KOPT-K1 (cell line): ENCODE results near the gene NPW.
A peak's percentile ranks its signal among the peaks of the same experiment; 100 is the strongest.

Experiments
- H3K27ac ChIP-seq: fragments of 200-600 bp; sonication (generic); 2 replicates; pipeline ENCODE4 v1.5.1; 2016; ENCODE audit warnings: antibody characterized with exemption, mild to moderate bottlenecking, low read depth, low read length; ENCODE audit not compliant: poor library complexity, severe bottlenecking
- H3K36me3 ChIP-seq: fragments of 200-600 bp; sonication (generic); 2 replicates; pipeline ENCODE4 v1.5.1; 2017; ENCODE audit warnings: antibody characterized with exemption, mild to moderate bottlenecking, low read length, moderate library complexity; ENCODE audit not compliant: insufficient read depth
- H3K9me3 ChIP-seq: fragments of 200-600 bp; sonication (generic); 2 replicates; pipeline ENCODE4 v1.5.1; 2017; ENCODE audit warnings: antibody characterized with exemption, low read length, mild to moderate bottlenecking; ENCODE audit not compliant: insufficient read depth, poor library complexity, severe bottlenecking

Gene NPW

GRCh38 chr16:2040787-2041522, 21.4 kb downstream of the NPW start:
- Histone ChIP-seq H3K36me3 (peaks cover 8% of the 10 kb centered on the region; the same call in 1 of the 2 replicates), H3K27ac (no peak overlapping the region), H3K9me3 (no peaks in the 10 kb centered on the region)

- H3K27ac ChIP-seq: no peak overlapping the region
- peaks cover 8% of the 10 kb centered on the region; the same call in 1 of the 2 replicates for H3K36me3 ChIP-seq
- H3K9me3 ChIP-seq: no peaks in the 10 kb centered on the region
These were observed 22.8 kb downstream of the NPW start for GRCh38 chr16:2042171-2042985.

GRCh38 chr16:2042986-2043666, 23.5 kb downstream of the NPW start:
- no peaks in the 10 kb centered on the region for H3K9me3 ChIP-seq
- H3K27ac ChIP-seq: no peak overlapping the region
- H3K36me3 ChIP-seq: peaks cover 8% of the 10 kb centered on the region; the same call in 1 of the 2 replicates

DNA sequence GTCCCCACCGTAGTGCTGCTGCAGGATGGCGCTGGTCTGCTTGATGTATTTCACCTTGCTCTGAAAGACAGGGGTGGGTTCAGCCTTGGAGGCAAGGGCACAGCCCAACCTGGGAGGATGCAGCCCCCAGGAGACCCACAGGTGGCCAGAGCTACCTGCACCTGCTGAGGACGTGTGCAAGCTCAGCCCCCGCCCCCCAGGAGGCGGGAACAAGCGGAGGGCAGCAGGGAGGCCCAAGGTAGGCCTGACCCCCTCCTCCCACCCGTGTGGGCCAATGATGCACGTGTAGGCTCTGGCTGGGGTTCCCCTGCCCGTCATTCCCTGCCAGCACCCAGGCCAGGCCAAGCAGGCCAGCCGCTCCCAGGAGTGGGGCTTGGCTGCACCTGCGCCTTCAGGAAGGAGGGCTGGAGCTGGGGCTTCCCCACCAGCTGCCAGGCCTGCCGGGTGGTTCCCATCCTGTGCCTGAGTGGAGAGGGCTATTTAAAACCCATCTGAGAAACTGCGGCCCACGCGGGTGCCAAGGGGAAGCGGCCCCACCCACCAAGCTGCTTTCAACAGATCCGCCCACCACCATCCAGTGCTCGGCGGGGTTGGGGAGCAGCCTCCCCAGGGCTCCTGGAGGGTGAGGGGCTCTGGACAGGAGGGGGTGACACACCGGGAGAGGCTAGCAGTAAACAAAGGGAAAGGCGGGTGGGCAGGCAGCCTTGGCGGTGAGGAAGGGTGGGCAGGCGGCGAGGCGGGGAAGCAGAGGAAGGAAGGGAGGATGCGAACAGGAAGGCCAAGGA, 24.3 kb downstream of the NPW start:
- Histone ChIP-seq H3K36me3 (peaks cover 8% of the 10 kb centered on the region; the same call in 1 of the 2 replicates), H3K27ac (no peak overlapping the region), H3K9me3 (no peaks in the 10 kb centered on the region)

DNA sequence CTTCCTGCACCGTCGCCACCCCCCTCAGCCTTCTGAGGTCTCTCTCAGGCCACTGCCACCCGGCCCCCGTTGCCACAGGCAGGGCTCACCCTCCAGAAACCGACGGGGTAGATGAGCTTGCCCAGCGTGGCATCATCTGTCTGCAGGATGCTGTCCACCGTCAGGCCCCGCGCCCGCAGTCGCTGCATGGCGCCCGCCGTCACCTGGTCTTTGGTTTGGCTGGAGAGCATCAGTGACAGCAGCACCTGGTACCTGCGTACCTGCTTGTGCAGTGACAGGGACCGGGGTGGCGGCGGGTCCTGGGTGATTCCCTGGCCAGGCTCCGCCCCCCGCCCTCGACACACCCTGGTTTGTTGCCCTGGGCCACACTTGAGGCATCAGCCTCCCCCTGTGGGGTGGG, 25.0 kb downstream of the NPW start:
- H3K36me3 ChIP-seq: peaks cover 8% of the 10 kb centered on the region; the same call in 1 of the 2 replicates
- H3K27ac ChIP-seq: no peak overlapping the region
- H3K9me3 ChIP-seq: no peaks in the 10 kb centered on the region

DNA sequence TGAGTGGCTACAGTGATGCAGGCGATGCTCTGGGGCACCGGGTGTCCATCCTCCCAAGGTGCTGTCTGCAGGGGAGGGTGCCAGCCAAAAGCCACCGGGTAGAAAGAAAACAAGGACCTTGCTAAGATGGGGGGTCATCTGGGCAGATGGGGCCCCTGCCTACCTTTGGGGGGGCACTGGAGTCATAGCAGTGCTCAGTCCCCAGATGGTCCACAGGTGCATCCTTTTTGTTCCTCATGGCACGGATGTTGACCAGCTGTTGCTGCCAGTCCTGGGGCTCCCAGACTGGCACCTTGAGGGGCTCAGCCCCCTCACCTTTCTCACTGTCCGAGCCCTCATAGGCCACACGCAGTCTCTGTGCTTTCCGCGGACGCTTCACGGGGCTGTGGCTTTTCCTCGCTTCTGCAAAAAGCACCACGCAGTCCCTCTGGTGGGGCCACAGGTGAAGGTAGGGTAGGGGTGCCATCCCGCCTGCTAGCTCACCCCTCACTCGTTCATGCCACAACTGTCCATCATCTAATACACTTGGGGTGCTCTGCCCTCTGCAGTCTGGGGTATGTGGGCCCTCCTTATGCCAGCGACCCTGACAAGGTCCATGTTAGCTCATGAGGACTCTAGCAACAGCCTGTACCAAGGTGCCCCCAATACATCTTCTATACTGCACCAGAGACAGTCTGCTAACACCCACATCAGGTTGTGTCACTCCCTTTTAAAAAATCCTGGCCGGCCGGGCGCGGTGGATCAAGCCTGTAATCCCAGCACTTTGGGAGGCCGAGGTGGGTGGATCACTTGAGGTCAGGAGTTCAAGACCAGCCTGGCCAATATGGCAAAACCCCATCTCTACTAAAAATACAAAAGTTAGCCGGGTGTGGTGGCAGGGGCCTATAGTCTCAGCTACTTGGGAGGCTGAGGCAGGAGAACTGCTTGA, 26.6 kb downstream of the NPW start:
- Histone ChIP-seq H3K27ac (no peak overlapping the region), H3K36me3 (peaks cover 16% of the 10 kb centered on the region; the same call in 1 of the 2 replicates), H3K9me3 (no peaks in the 10 kb centered on the region)

- H3K36me3 ChIP-seq: peaks cover 23% of the 10 kb centered on the region; the same call in 1 of the 2 replicates
- H3K27ac ChIP-seq: peak overlapping the region; percentile 50
These were observed 27.3 kb downstream of the NPW start for GRCh38 chr16:2046893-2047329.

GRCh38 chr16:2047330-2048115, 27.9 kb downstream of the NPW start, which contains the start of the genes NTHL1 and TSC2:
NTHL1 (minus strand) TSS chr16:2047834; CDS start chr16:2047823, 11 bp downstream.
TSC2 (plus strand) TSS chr16:2047985; CDS start chr16:2048616, 631 bp downstream.
- H3K36me3 ChIP-seq: peaks cover 29% of the 10 kb centered on the region
- H3K27ac ChIP-seq: peak within 1 kb of the TSS; percentile 50
- H3K9me3 ChIP-seq: no peaks in the 10 kb centered on the region

More at GRCh38 chr16:2046893-2047329, 27.3 kb downstream of the NPW start:
- no peaks in the 10 kb centered on the region for H3K9me3 ChIP-seq

DNA sequence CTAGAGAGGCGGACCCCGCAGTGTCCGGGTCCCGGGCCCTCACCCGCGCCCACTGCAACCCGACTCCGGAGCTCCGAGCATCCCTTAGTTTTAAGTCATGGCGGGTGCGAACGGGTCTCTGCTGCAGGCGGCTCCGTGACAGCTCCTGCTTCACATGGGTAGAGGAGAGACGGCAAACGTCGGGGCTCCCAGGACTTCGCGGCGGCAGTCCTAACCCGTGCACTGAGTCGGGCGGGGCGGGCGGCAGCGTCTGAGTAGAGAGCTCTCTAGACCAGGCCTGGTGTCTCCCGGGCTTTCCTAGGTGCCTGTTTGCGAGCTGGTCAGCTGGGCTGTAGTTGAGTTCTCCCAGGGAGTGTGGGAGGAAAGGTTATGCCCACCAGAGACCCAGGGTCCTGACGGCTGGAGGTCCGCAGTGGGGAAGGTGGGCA, 28.5 kb downstream of the NPW start:
- Histone ChIP-seq H3K36me3 (peaks cover 33% of the 10 kb centered on the region), H3K27ac (peak overlapping the region; percentile 50)

GRCh38 chr16:2053211-2053610, 33.6 kb downstream of the NPW start:
- peaks cover 61% of the 10 kb centered on the region for H3K36me3 ChIP-seq
- H3K9me3 ChIP-seq: no peaks in the 10 kb centered on the region
- H3K27ac ChIP-seq: no peak overlapping the region

More for the DNA sequence above, 28.5 kb downstream of the NPW start:
- H3K9me3 ChIP-seq: no peaks in the 10 kb centered on the region

GRCh38 chr16:2053897-2054296, 34.3 kb downstream of the NPW start:
- H3K27ac ChIP-seq: no peak overlapping the region
- no peaks in the 10 kb centered on the region for H3K9me3 ChIP-seq
- H3K36me3 ChIP-seq: peaks cover 65% of the 10 kb centered on the region

GRCh38 chr16:2054543-2055245, 35.1 kb downstream of the NPW start:
- peaks cover 65% of the 10 kb centered on the region for H3K36me3 ChIP-seq

More at GRCh38 chr16:2054543-2055245, 35.1 kb downstream of the NPW start:
- H3K9me3 ChIP-seq: no peaks in the 10 kb centered on the region
- no peak overlapping the region for H3K27ac ChIP-seq
